Measurements from ENCODE around the gene MOCS2.

MOCS2 gene

GRCh38 chr5:53095931-53096525 lies 13.5 kb downstream of the MOCS2 start:
- in situ Hi-C loops (cut with MboI; ENCODE audit: low sequenced_read_pairs) = no loop called here

GRCh38 chr5:53095217-53095616 lies 14.3 kb downstream of the MOCS2 start:
- in situ Hi-C loops (cut with MboI; ENCODE audit: low sequenced_read_pairs) = no loop called here

GRCh38 chr5:53092242-53092641 lies 17.3 kb downstream of the MOCS2 start:
- in situ Hi-C loops (cut with MboI; ENCODE audit: low sequenced_read_pairs) = no loop called here

GRCh38 chr5:53091289-53091688 lies 18.3 kb downstream of the MOCS2 start:
- in situ Hi-C loops (cut with MboI; ENCODE audit: low sequenced_read_pairs) = no loop called here

- in situ Hi-C loops (cut with MboI; ENCODE audit: low sequenced_read_pairs) = no loop called here
Observed at GRCh38 chr5:53090229-53090628, 19.3 kb downstream of the MOCS2 start.

GRCh38 chr5:53089481-53089991 lies 20.0 kb downstream of the MOCS2 start:
- in situ Hi-C loops (cut with MboI; ENCODE audit: low sequenced_read_pairs) = no loop called here

- in situ Hi-C loops (cut with MboI; ENCODE audit: low sequenced_read_pairs) = no loop called here
Observed at GRCh38 chr5:53087621-53088121, 21.9 kb downstream of the MOCS2 start.

GRCh38 chr5:53087171-53087570 lies 22.4 kb downstream of the MOCS2 start:
- in situ Hi-C loops (cut with MboI; ENCODE audit: low sequenced_read_pairs) = no loop called here

- in situ Hi-C loops (cut with MboI; ENCODE audit: low sequenced_read_pairs) = no loop called here
Observed at GRCh38 chr5:53084546-53085255, 24.9 kb downstream of the MOCS2 start.

GRCh38 chr5:53083927-53084326 lies 25.6 kb downstream of the MOCS2 start:
- in situ Hi-C loops (cut with MboI; ENCODE audit: low sequenced_read_pairs) = no loop called here

- in situ Hi-C loops (cut with MboI; ENCODE audit: low sequenced_read_pairs) = no loop called here
Observed at GRCh38 chr5:53080271-53080670, 29.3 kb downstream of the MOCS2 start.

- in situ Hi-C loops (cut with MboI; ENCODE audit: low sequenced_read_pairs) = no loop called here
Observed at GRCh38 chr5:53076014-53076583, 33.5 kb downstream of the MOCS2 start.

GRCh38 chr5:53073348-53073747 lies 36.2 kb downstream of the MOCS2 start:
- in situ Hi-C loops (cut with MboI; ENCODE audit: low sequenced_read_pairs) = no loop called here

GRCh38 chr5:53071738-53072137 lies 37.8 kb downstream of the MOCS2 start:
- in situ Hi-C loops (cut with MboI; ENCODE audit: low sequenced_read_pairs) = no loop called here

- in situ Hi-C loops (cut with MboI; ENCODE audit: low sequenced_read_pairs) = no loop called here
Observed at GRCh38 chr5:53071298-53071697, 38.3 kb downstream of the MOCS2 start.

- in situ Hi-C loops (cut with MboI; ENCODE audit: low sequenced_read_pairs) = no loop called here
Observed at GRCh38 chr5:53069626-53070025, 39.9 kb downstream of the MOCS2 start.

GRCh38 chr5:53068291-53068836 lies 41.2 kb downstream of the MOCS2 start:
- in situ Hi-C loops (cut with MboI; ENCODE audit: low sequenced_read_pairs) = no loop called here

- in situ Hi-C loops (cut with MboI; ENCODE audit: low sequenced_read_pairs) = no loop called here
Observed at GRCh38 chr5:53067641-53068040, 41.9 kb downstream of the MOCS2 start.

GRCh38 chr5:53066088-53066487 lies 43.5 kb downstream of the MOCS2 start:
- in situ Hi-C loops (cut with MboI; ENCODE audit: low sequenced_read_pairs) = no loop called here

- in situ Hi-C loops (cut with MboI; ENCODE audit: low sequenced_read_pairs) = no loop called here
Observed at GRCh38 chr5:53063791-53064190, 45.8 kb downstream of the MOCS2 start.

GRCh38 chr5:53063176-53063575 lies 46.4 kb downstream of the MOCS2 start:
- in situ Hi-C loops (cut with MboI; ENCODE audit: low sequenced_read_pairs) = no loop called here

- in situ Hi-C loops (cut with MboI; ENCODE audit: low sequenced_read_pairs) = no loop called here
Observed at GRCh38 chr5:53059281-53059680, 50.3 kb downstream of the MOCS2 start.
